Measurements from ENCODE around the gene NUP98.
"Not testable (repeated sequence)": the region's sequence is repeated elsewhere in the genome, so short reads cannot be mapped to it uniquely, and the experiment has no call there.

The NUP98 gene

DNA sequence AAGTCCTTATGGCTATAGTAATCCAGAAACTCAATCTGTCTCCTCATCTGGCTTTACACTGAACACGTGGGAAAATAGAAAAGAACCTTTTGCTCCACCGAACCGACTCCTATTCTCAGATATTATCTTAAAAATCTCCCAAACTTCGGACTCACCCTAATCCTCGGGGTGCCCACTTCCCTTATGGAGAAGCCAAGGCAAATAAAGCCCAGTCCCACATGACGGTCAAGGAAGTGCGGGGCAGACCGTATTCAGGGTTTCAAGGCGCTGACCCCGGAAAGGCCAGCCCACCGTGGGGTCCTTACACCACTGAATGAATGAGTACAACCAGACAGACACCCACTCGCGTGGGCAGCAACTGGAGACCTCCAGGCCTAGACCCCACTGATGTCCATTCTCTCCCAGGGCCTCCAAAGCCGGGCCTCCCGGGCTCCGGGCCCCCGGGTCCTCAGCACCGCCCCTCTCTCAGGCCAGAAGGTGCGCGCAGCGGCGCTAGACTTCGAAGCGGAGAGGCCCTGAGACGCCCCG, 489 bp downstream of the NUP98 start:
- POLR2A ChIA-PET (ENCODE audit: low non-redundant PET), result no interaction called here
- no peak for DNase-seq (ENCODE audit: low spot score)
- CTCF ChIA-PET, result no interaction called here
- H3K27ac ChIP-seq, result peak overlapping the region; percentile 83
- no peak for TF ChIP-seq CTCF (conservative IDR thresholded peaks at IDR 0.05; ENCODE audit: low read depth)

DNA sequence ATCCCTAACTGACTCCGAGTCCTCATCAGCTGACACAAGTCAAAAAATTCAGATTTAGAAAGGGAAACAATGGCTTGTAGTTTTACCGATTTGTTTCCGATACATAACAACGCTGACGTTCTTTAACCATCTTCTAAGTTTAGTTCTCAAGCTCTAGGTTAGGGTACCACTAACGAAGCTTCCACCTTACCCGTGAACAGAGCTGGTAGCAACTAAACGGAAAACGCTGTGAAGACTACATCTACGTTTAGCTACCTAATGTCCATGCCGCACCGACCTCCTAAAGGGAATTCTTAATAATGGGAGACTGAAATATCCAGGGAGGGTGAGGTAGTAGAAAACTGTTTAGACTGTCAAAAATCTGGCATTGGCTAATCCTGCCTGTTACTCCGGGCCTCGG, 1.0 kb downstream of the NUP98 start:
- no peak for DNase-seq (ENCODE audit: low spot score)
- POLR2A ChIA-PET (ENCODE audit: low non-redundant PET), result no interaction called here
- H3K27ac ChIP-seq, result no peak overlapping the region

DNA sequence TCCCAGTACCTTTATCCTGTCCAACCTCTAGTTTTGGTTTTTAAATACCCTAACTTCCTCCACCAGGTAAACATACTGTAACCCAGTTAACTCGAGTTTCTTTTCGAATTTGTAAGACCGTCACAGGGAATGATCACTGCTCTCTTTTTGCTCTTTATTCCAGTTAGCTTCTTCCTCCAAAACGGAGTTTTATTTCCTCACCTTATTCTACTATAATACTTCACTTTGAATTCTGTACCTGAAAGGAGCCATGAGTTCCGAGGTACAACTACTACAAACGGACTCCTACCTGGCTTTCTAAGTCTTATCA, 1.4 kb downstream of the NUP98 start:
- ChIA-PET CTCF (interaction anchor here (1.4 kb wide), 1 partner anchor 12 kb away, joined by 4 read pairs; the partner anchor contains the start of gene PGAP2), POLR2A (ENCODE audit: low non-redundant PET) (no interaction called here)
- no peak overlapping the region for H3K27ac ChIP-seq
- TF ChIP-seq CTCF (conservative IDR thresholded peaks at IDR 0.05; ENCODE audit: low read depth), result no peak
- DNase-seq (ENCODE audit: low spot score), result no peak

More for the DNA sequence above, 1.0 kb downstream of the NUP98 start:
- no peak for TF ChIP-seq CTCF (conservative IDR thresholded peaks at IDR 0.05; ENCODE audit: low read depth)
- CTCF ChIA-PET, result no interaction called here

GRCh38 chr11:3795131-3796001, 2.0 kb downstream of the NUP98 start:
- H3K27ac ChIP-seq, result no peak overlapping the region
- TF ChIP-seq CTCF (conservative IDR thresholded peaks at IDR 0.05; ENCODE audit: low read depth), result no peak
- ChIA-PET POLR2A (ENCODE audit: low non-redundant PET) (no interaction called here), CTCF (interaction anchor here (1.4 kb wide), 1 partner anchor 13 kb away, joined by 4 read pairs; the partner anchor contains the start of gene PGAP2)
- no peak for DNase-seq (ENCODE audit: low spot score)

DNA sequence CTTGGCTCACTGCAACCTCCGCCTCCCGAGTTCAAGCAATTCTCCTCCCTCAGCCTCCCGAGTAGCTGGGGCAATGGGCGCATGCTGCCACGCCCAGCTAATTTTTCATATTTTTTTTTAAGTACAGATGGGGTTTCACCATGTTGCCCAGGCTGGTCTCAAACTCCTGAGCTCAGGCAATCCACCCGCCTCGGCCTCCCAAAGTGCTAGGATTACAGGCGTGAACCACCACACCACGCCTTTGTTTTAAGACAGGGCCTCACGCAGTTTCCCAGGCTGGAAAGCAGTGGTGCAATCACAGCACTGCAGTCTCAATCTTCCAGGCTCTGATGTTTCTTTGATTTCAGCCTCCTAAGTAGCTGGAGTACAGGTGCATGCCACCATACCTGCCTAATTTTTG, 3.0 kb downstream of the NUP98 start:
- H3K27ac ChIP-seq, result 0 out of 2 replicates have a peak overlapping the region, but pooled peaks have one; percentile 24
- DNase-seq (ENCODE audit: low spot score); CTCF ChIA-PET; POLR2A ChIA-PET (ENCODE audit: low non-redundant PET): not testable (repeated sequence)

DNA sequence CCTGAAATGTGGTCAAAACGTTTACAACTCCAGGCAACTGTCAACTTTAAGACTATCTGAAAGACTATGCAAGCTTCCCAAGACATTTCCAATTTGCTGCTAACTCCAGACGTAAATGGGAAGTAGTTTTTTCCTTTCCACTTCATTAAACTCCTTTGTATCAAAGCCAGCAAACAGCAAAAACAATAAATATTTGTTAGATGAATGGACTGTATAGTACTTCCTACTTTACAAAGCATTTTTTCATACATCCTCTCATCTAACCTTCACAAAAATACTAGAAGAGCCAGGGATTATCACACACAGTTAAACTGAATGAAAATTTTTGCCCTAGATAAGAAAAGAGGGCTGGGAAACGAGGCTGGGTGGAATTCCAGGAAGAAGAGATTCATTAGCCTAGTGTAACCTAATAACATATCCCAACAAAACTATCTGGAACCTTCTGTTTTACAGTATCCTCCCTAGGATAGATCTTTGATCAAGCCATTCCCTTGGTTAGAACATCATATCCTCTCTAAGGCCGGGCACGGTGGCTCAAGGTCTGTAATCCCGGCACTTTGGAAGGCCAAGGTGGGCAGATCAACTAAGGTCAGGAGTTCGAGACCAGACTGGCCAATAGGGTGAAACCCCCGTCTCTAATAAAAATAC, 10.4 kb downstream of the NUP98 start:
- TF ChIP-seq CTCF (conservative IDR thresholded peaks at IDR 0.05; ENCODE audit: low read depth), result no peak
- CTCF ChIA-PET, result no interaction called here
- DNase-seq (ENCODE audit: low spot score), result no peak
- POLR2A ChIA-PET (ENCODE audit: low non-redundant PET), result no interaction called here
- H3K27ac ChIP-seq, result no peak overlapping the region

GRCh38 chr11:3783611-3784010, 13.7 kb downstream of the NUP98 start:
- ChIA-PET POLR2A (ENCODE audit: low non-redundant PET) (no interaction called here), CTCF (interaction anchor here (0.6 to 1.1 kb wide), 2 partner anchors 25 to 174 kb away, joined by 3 read pairs; no protein-coding TSS in a partner anchor)
- H3K27ac ChIP-seq, result peak overlapping the region; percentile 37; the same call in 1 of the 2 replicates
- DNase-seq (ENCODE audit: low spot score), result no peak
- TF ChIP-seq CTCF (conservative IDR thresholded peaks at IDR 0.05; ENCODE audit: low read depth), result no peak
